ENCODE measurements around the gene USP40. TPM values are rescaled to one million over a fixed set of nuclear protein-coding genes. Genes with fewer than 3 reads are reported as not detected.

USP40 gene
- total and polyA plus RNA-seq, 2 experiments from 2014 or later = 5.7 to 11.7 TPM

DNA sequence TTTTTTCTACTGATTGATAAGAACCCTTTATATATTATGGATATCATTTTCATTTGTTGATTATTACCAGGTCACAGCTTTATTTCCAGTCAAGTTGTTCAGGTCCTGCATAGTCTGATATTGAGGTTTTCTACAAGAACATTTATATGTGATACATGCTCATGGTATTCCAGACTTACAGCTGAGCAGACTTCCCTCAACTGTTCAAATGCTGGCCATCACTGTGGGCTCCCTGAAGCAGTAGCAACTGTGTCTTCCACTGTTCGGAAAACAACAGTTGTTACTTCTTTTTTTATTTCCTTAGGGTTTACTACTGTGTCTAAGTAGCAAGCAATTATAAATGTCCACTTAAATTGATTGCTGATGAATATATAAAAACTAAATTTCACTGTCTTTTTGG, 132.8 kb downstream of the USP40 start:
- no peak for DNase-seq (ENCODE audit: low spot score)
- no peak for ATAC-seq
- H3K27ac Mint-ChIP-seq = no peak overlapping the region
- Histone ChIP-seq H3K27ac (ENCODE audit: low read depth) (no peak overlapping the region), H3K36me3 (ENCODE audit: insufficient read depth) (no peaks in the 10 kb centered on the region), H3K79me2 (replicated peaks; ENCODE audit: insufficient read depth) (no peaks in the 10 kb centered on the region), H3K4me3 (no peak overlapping the region), H4K20me1 (replicated peaks; ENCODE audit: insufficient read depth) (no peaks in the 10 kb centered on the region; the same call in none of the 2 replicates), H3K4me1 (ENCODE audit: insufficient read depth) (no peaks in the 10 kb centered on the region), H3F3A (replicated peaks; ENCODE audit: low read depth) (no peaks in the 10 kb centered on the region), H3K9me2 (ENCODE audit: insufficient read depth) (0 out of 2 replicates have a peak, but pooled peaks cover 4% of the 10 kb centered on the region), H3K4me2 (no peak overlapping the region), H3K27me3 (ENCODE audit: insufficient read depth) (no peaks in the 10 kb centered on the region), H2AFZ (no peak overlapping the region)
- H3K9me3 Mint-ChIP-seq = no peaks in the 10 kb centered on the region; the same call in 2 of the 3 replicates
- H3K4me1 Mint-ChIP-seq = no peaks in the 10 kb centered on the region; the same call in 2 of the 3 replicates
- TF ChIP-seq POLR2AphosphoS5 (IDR thresholded peaks at IDR 0.05; ENCODE audit: low read depth) (no peak), EZH2 (IDR thresholded peaks at IDR 0.05; ENCODE audit: low read depth, unreplicated experiment) (no peak), EZH2phosphoT487 (IDR thresholded peaks at IDR 0.05; ENCODE audit: unreplicated experiment) (no peak), JUNB (IDR thresholded peaks at IDR 0.05; ENCODE audit: unreplicated experiment) (no peak), ZNF331 (CRISPR knock-in tag; IDR thresholded peaks at IDR 0.05; ENCODE audit: low read depth) (no peak)
- TF ChIP-seq, protein P1, sequence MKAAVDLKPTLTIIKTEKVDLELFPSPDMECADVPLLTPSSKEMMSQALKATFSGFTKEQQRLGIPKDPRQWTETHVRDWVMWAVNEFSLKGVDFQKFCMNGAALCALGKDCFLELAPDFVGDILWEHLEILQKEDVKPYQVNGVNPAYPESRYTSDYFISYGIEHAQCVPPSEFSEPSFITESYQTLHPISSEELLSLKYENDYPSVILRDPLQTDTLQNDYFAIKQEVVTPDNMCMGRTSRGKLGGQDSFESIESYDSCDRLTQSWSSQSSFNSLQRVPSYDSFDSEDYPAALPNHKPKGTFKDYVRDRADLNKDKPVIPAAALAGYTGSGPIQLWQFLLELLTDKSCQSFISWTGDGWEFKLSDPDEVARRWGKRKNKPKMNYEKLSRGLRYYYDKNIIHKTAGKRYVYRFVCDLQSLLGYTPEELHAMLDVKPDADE (IDR thresholded peaks at IDR 0.05) = no peak
- TF ChIP-seq, protein P2, sequence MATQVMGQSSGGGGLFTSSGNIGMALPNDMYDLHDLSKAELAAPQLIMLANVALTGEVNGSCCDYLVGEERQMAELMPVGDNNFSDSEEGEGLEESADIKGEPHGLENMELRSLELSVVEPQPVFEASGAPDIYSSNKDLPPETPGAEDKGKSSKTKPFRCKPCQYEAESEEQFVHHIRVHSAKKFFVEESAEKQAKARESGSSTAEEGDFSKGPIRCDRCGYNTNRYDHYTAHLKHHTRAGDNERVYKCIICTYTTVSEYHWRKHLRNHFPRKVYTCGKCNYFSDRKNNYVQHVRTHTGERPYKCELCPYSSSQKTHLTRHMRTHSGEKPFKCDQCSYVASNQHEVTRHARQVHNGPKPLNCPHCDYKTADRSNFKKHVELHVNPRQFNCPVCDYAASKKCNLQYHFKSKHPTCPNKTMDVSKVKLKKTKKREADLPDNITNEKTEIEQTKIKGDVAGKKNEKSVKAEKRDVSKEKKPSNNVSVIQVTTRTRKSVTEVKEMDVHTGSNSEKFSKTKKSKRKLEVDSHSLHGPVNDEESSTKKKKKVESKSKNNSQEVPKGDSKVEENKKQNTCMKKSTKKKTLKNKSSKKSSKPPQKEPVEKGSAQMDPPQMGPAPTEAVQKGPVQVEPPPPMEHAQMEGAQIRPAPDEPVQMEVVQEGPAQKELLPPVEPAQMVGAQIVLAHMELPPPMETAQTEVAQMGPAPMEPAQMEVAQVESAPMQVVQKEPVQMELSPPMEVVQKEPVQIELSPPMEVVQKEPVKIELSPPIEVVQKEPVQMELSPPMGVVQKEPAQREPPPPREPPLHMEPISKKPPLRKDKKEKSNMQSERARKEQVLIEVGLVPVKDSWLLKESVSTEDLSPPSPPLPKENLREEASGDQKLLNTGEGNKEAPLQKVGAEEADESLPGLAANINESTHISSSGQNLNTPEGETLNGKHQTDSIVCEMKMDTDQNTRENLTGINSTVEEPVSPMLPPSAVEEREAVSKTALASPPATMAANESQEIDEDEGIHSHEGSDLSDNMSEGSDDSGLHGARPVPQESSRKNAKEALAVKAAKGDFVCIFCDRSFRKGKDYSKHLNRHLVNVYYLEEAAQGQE (IDR thresholded peaks at IDR 0.05; ENCODE audit: unreplicated experiment) = no peak
- peaks cover 4% of the 10 kb centered on the region; the same call in 2 of the 3 replicates for H3K36me3 Mint-ChIP-seq (ENCODE audit: low read depth)
- no peak overlapping the region for H3K4me3 Mint-ChIP-seq
- peaks cover 2% of the 10 kb centered on the region for H3K27me3 Mint-ChIP-seq (ENCODE audit: insufficient read depth, low read depth, poor library complexity)

GRCh38 chr2:233433029-233433428, 133.6 kb downstream of the USP40 start:
- Histone ChIP-seq H3K79me2 (replicated peaks; ENCODE audit: insufficient read depth) (no peaks in the 10 kb centered on the region), H3F3A (replicated peaks; ENCODE audit: low read depth) (no peaks in the 10 kb centered on the region), H3K4me3 (no peak overlapping the region), H3K36me3 (ENCODE audit: insufficient read depth) (no peaks in the 10 kb centered on the region), H3K27me3 (ENCODE audit: insufficient read depth) (no peaks in the 10 kb centered on the region), H3K4me2 (no peak overlapping the region), H3K4me1 (ENCODE audit: insufficient read depth) (no peaks in the 10 kb centered on the region), H4K20me1 (replicated peaks; ENCODE audit: insufficient read depth) (no peaks in the 10 kb centered on the region; the same call in none of the 2 replicates), H2AFZ (no peak overlapping the region), H3K27ac (ENCODE audit: low read depth) (no peak overlapping the region), H3K9me2 (ENCODE audit: insufficient read depth) (0 out of 2 replicates have a peak, but pooled peaks cover 4% of the 10 kb centered on the region)
- Mint-ChIP-seq H3K4me1 (no peaks in the 10 kb centered on the region; the same call in 2 of the 3 replicates), H3K36me3 (ENCODE audit: low read depth) (peaks cover 4% of the 10 kb centered on the region; the same call in 2 of the 3 replicates), H3K4me3 (no peak overlapping the region), H3K27me3 (ENCODE audit: insufficient read depth, low read depth, poor library complexity) (peaks cover 2% of the 10 kb centered on the region), H3K27ac (no peak overlapping the region), H3K9me3 (no peaks in the 10 kb centered on the region; the same call in 2 of the 3 replicates)
- no peak for DNase-seq (ENCODE audit: low spot score)
- ATAC-seq = no peak
- TF ChIP-seq STAT1 (IDR thresholded peaks at IDR 0.05; ENCODE audit: unreplicated experiment) (no peak), ZNF114 (CRISPR knock-in tag; IDR thresholded peaks at IDR 0.05) (no peak), ZNF331 (CRISPR knock-in tag; IDR thresholded peaks at IDR 0.05; ENCODE audit: low read depth) (no peak), CTCF (conservative IDR thresholded peaks at IDR 0.05; ENCODE audit: low read depth in 2 of 2) (no peak), EZH2 (IDR thresholded peaks at IDR 0.05; ENCODE audit: low read depth, unreplicated experiment) (no peak)

Data from GM23338 (cell line).